ENCODE data around the gene STOML1.

STOML1 gene

GRCh38 chr15:73946795-73947370 is 45.2 kb downstream of the STOML1 start:
- TF ChIP-seq CTCF (conservative IDR thresholded peaks at IDR 0.05; ENCODE audit: low read depth, low read length) = no peak
- H3K4me3 ChIP-seq (ENCODE audit: low read length) = no peak overlapping the region
- no peak for DNase-seq (ENCODE audit: low read depth)

GRCh38 chr15:73946046-73946721 is 45.9 kb downstream of the STOML1 start:
- TF ChIP-seq CTCF (conservative IDR thresholded peaks at IDR 0.05; ENCODE audit: low read depth, low read length) = no peak
- no peak for DNase-seq (ENCODE audit: low read depth)
- no peak overlapping the region for H3K4me3 ChIP-seq (ENCODE audit: low read length)

GRCh38 chr15:73945130-73945508 is 47.0 kb downstream of the STOML1 start:
- no peak for TF ChIP-seq CTCF (conservative IDR thresholded peaks at IDR 0.05; ENCODE audit: low read depth, low read length)
- no peak for DNase-seq (ENCODE audit: low read depth)
- H3K4me3 ChIP-seq (ENCODE audit: low read length) = no peak overlapping the region

- no peak for TF ChIP-seq CTCF (conservative IDR thresholded peaks at IDR 0.05; ENCODE audit: low read depth, low read length)
- no peak overlapping the region for H3K4me3 ChIP-seq (ENCODE audit: low read length)
- peak; percentile 72 for DNase-seq (ENCODE audit: low read depth)
These were observed 47.6 kb downstream of the STOML1 start for GRCh38 chr15:73944161-73945129.

GRCh38 chr15:73942751-73943270 is 49.3 kb downstream of the STOML1 start:
- no peak for TF ChIP-seq CTCF (conservative IDR thresholded peaks at IDR 0.05; ENCODE audit: low read depth, low read length)
- no peak for DNase-seq (ENCODE audit: low read depth)
- no peak overlapping the region for H3K4me3 ChIP-seq (ENCODE audit: low read length)

- no peak for DNase-seq (ENCODE audit: low read depth)
- TF ChIP-seq CTCF (conservative IDR thresholded peaks at IDR 0.05; ENCODE audit: low read depth, low read length) = no peak
These were observed 50.0 kb downstream of the STOML1 start for GRCh38 chr15:73941871-73942635.

More at GRCh38 chr15:73941871-73942635, 50.0 kb downstream of the STOML1 start:
- no peak overlapping the region for H3K4me3 ChIP-seq (ENCODE audit: low read length)

Measured in retinal pigment epithelial cell (primary cell).